Activated CD8-positive, alpha-beta memory T cell treated with anti-CD3 and anti-CD28 coated beads, Interleukin-2, amount 10 ng/mL, durations not matched to agents 7 days and 5 days (primary cell): Measurements from ENCODE around the gene GRIK4. TPM values are rescaled to one million over a fixed set of nuclear protein-coding genes. Genes with fewer than 3 reads are reported as not detected.
A peak's percentile ranks its signal among the peaks of the same experiment; 100 is the strongest.

Experiments
- ATAC-seq: fragments of 150-1000 bp; cut with Tn5 transposase; one replicate; pipeline ENCODE4 v1.10.0; 2021; ENCODE audit warnings: moderate library complexity
- CTCF ChIA-PET: fragments of 350-600 bp; sonication (Branson Sonifier 250); formaldehyde crosslinking; loops from one replicate; lab custom pipeline; 2021; ENCODE audit warnings: antibody characterized with exemption; lab: Charles Lee
- DNase-seq: peaks from one replicate; pipeline ENCODE4 v3.0.0-alpha.2; 2020
- H3K27ac Mint-ChIP-seq: one replicate; pipeline ENCODE4 v1.8.0; 2021; ENCODE audit warnings: mild to moderate bottlenecking, mixed read lengths
- H3K27me3 Mint-ChIP-seq: one replicate; pipeline ENCODE4 v1.8.0; 2021; ENCODE audit warnings: mixed read lengths
- H3K36me3 Mint-ChIP-seq: one replicate; pipeline ENCODE4 v1.8.0; 2021; ENCODE audit warnings: mild to moderate bottlenecking, mixed read lengths
- H3K4me1 Mint-ChIP-seq: one replicate; pipeline ENCODE4 v1.8.0; 2021; ENCODE audit warnings: mixed read lengths
- H3K4me3 Mint-ChIP-seq: one replicate; pipeline ENCODE4 v1.8.0; 2021; ENCODE audit warnings: mild to moderate bottlenecking, moderate library complexity, mixed read lengths
- H3K9me3 Mint-ChIP-seq: one replicate; pipeline ENCODE4 v1.8.0; 2022; ENCODE audit warnings: low read depth, mixed read lengths
- total RNA-seq, 2 experiments: library from RNA; stranded (reverse); gene quantifications; one replicate each; pipeline ENCODE4 v1.2.3, GENCODE V29; 2021

Gene GRIK4
- total RNA-seq, 2 experiments from 2014 or later = 0.21 TPM; not detected in 1

DNA sequence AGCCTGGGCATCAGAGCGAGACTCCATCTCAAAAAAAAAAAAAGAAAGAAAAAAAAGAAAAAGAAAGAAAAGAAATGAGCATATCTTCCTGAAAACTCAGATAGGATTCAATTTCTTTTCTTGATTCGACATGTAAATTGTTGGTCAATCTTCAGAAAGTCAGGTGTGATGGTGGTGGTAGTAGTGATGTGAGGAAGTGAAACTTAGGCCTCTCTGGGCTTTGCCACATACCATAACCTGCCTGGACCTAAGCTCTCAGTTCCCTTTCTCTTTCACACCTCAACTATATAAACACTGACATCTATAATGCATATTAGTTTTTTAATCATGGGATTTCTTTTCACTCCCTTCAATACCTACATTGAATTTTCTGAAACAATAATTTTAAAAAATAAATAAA lies 414.4 kb downstream of the GRIK4 start:
- Mint-ChIP-seq H3K9me3 (no peaks in the 10 kb centered on the region), H3K36me3 (no peaks in the 10 kb centered on the region), H3K4me1 (no peaks in the 10 kb centered on the region), H3K4me3 (no peak overlapping the region), H3K27me3 (no peaks in the 10 kb centered on the region), H3K27ac (no peak overlapping the region)
- CTCF ChIA-PET = no interaction called here
- ATAC-seq (no peak), DNase-seq (no peak)

DNA sequence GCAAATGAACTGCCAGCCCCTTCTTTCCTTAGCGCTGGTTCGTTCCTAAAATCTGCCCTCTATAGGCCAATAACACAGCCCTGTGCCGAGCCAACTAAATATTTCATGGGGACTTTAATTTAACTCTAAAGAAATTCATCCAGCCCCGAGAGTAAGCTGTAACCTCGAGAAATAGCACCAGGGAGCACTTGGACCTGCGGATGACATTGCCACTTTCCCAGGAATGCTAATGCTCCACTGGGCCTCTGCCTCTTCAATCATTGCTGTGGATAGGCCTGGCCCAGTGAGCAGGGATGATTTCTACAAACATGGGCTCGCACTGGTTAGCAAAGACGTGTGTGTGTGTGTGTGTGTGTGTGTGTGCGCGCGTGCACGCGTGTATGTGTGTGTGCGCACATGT lies 417.1 kb downstream of the GRIK4 start:
- H3K27ac Mint-ChIP-seq = no peak overlapping the region
- H3K4me1 Mint-ChIP-seq = no peaks in the 10 kb centered on the region
- CTCF ChIA-PET = no interaction called here
- H3K36me3 Mint-ChIP-seq = no peaks in the 10 kb centered on the region
- ATAC-seq (no peak), DNase-seq (no peak)
- peaks cover 2% of the 10 kb centered on the region for H3K27me3 Mint-ChIP-seq
- H3K4me3 Mint-ChIP-seq = no peak overlapping the region
- H3K9me3 Mint-ChIP-seq = no peaks in the 10 kb centered on the region

DNA sequence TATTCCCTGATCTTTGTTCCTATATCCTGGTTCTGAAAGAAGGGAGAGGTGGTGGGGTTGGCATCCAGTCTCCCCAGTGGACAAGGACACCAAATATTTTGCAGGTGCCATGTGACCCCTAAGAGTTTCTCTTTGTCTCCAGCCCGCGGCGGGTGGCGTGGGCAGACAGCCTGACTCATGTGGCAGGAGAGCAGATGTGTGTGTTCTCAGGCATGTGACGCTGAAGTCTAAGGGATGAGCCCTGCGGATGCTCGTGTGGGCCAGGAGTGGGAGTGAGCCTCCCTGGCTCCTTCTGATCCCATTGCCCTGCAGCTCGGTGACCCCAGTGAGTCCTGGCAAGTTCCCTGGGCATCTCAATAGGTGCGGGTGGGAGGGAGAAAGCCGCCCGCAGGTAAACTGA lies 417.5 kb downstream of the GRIK4 start:
- Mint-ChIP-seq H3K27ac (no peak overlapping the region), H3K4me3 (no peak overlapping the region), H3K27me3 (peaks cover 2% of the 10 kb centered on the region), H3K36me3 (no peaks in the 10 kb centered on the region), H3K9me3 (no peaks in the 10 kb centered on the region), H3K4me1 (no peaks in the 10 kb centered on the region)
- no peak for DNase-seq
- CTCF ChIA-PET = no interaction called here
- no peak for ATAC-seq

DNA sequence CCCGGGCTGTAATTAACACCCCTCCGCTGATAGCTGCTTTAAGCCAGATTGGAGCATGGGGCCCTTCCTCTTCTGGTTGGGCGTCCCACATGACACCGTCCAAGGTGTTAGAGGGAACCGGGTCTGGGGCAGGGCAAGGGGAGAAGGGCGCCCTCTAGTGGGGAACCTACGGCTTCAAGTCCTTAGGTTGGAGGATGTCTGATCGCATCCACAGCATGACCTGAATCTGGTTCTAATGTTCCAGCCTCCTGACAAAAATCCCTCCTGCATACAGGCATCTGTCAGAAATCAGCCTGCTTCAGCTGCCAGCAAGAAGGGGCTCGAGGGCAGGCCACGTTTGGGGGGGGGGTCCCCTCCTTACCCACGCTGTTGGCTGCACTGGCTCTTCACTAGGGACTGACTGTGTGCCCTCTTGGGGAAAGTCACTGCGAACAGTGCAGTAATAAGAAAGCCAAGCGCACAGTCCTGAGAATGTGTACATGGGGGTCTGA lies 418.2 kb downstream of the GRIK4 start:
- CTCF ChIA-PET = interaction anchor here (1.2 to 2.3 kb wide), 2 partner anchors 17 to 265 kb away, joined by 6 to 7 read pairs; no protein-coding TSS in a partner anchor
- Mint-ChIP-seq H3K9me3 (no peaks in the 10 kb centered on the region), H3K27ac (no peak overlapping the region), H3K36me3 (no peaks in the 10 kb centered on the region), H3K27me3 (peaks cover 2% of the 10 kb centered on the region), H3K4me1 (no peaks in the 10 kb centered on the region), H3K4me3 (no peak overlapping the region)
- DNase-seq = peak; percentile 55
- ATAC-seq = peak; percentile 67

DNA sequence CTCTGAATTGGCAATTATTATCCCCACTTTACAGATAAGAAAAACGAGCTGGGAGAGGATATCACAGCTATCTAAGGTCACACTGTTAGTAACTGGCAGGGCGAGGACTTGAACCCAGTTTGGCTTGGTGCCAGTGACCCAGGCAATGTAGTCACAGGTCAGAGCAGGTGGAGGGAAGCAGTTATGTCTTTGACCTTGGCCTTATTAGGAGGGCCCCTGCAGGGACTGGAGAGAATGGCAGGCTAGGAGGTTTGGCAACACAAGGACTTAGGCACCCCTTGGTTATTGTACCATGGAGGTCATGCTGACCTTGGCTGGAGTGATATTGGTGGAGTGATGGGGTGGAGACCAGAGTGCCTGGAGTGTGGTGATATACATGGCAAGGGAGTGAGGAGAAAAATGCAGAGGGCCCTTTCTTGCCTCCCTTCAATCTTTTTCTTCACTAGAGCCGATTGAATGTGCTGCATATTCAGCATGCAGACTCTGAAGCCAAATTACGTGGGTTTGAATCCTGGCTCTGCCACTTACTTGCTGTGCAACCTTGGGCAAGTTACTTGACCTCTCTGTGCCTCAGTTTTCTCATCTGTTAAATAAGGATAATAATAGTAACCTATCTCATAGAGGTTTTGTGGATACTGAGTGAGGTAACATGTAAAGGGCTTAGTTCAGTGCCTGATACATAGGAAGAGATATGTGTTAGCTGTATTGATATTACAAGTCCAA lies 419.7 kb downstream of the GRIK4 start:
- ATAC-seq (no peak), DNase-seq (no peak)
- CTCF ChIA-PET = interaction anchor here (1.2 to 2.3 kb wide), 3 partner anchors 19 to 263 kb away, joined by 3 to 7 read pairs (median 4); no protein-coding TSS in a partner anchor
- Mint-ChIP-seq H3K4me1 (no peaks in the 10 kb centered on the region), H3K9me3 (no peaks in the 10 kb centered on the region), H3K27ac (no peak overlapping the region), H3K4me3 (no peak overlapping the region), H3K27me3 (peaks cover 8% of the 10 kb centered on the region), H3K36me3 (no peaks in the 10 kb centered on the region)

DNA sequence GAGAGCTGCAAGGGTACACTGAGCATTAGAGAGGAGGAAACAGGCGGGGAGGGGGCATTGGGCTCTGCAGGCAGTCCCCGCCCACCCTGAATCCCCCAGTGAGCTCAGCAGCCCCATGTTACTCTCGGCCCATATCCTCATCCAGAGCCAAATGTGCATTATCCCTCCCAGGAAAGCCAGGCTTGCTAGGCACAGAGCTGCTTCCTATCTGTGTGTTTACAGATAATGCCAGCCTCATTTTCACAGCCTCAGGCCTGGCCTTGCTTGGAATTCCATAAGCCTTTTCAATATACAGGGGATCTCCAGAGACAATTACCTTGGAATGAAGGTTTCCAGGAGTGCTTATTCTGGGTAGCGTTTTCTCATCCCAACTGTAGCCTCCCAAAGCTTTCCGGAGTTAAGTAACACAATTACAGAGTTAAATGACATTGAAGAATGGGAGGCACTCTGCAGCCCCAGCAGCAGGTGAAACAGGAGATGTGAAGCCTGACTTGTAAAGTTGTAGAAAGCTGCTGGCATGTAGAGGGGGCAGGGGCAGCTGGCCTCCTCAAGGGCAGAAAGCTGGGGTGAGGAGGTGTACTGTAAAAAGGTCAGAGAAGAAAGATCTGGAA lies 420.9 kb downstream of the GRIK4 start:
- H3K9me3 Mint-ChIP-seq = no peaks in the 10 kb centered on the region
- H3K27ac Mint-ChIP-seq = no peak overlapping the region
- no peaks in the 10 kb centered on the region for H3K36me3 Mint-ChIP-seq
- ATAC-seq (no peak), DNase-seq (no peak)
- H3K4me1 Mint-ChIP-seq = no peaks in the 10 kb centered on the region
- CTCF ChIA-PET = interaction anchor here (1.2 to 2.3 kb wide), 3 partner anchors 20 to 262 kb away, joined by 3 to 7 read pairs (median 4); no protein-coding TSS in a partner anchor
- no peak overlapping the region for H3K4me3 Mint-ChIP-seq
- H3K27me3 Mint-ChIP-seq = peaks cover 8% of the 10 kb centered on the region

DNA sequence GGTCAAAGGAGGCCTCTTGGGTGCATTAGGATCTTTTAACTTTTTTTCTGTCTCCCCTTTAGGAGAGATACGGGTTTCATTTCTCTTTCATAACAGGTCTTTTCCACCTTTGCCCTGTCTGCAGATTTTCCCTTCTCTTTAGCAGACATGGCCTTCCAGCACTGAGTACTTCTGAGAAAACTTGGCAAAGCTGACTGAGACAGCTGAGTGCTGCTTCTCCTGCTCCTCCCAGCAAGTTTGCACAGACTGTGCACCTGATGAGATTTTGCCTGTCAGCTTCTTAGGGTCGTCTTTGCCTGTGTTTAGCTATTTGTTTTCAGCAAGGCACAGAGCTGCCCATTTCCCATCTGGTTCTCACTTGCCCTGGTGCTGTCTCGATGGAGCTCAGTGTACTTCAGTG lies 424.8 kb downstream of the GRIK4 start:
- Mint-ChIP-seq H3K9me3 (no peaks in the 10 kb centered on the region), H3K27ac (no peak overlapping the region), H3K4me1 (no peaks in the 10 kb centered on the region), H3K27me3 (peaks cover 21% of the 10 kb centered on the region), H3K4me3 (no peak overlapping the region), H3K36me3 (no peaks in the 10 kb centered on the region)
- ATAC-seq (no peak), DNase-seq (no peak)
- CTCF ChIA-PET = no interaction called here

DNA sequence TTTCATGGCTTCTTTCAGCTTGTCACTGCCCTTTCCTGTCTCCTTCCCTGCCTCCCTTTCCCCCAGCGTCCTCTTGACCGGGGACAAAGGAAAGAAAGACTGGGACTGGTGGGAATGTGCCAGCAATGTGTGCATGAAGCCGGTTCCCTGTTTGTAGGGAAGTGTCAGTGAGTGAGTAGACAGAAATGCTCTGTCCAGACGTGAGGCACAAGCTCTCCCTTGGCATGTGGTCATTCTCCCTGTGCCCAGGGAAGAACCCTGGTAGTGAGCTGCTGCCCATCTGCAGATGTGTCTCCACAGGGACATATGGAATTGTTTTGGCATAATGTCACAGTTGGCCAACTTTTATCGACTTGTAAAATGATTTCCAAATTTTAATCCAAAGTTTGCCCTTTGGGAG lies 426.0 kb downstream of the GRIK4 start:
- DNase-seq = no peak
- H3K36me3 Mint-ChIP-seq = no peaks in the 10 kb centered on the region
- H3K4me3 Mint-ChIP-seq = no peak overlapping the region
- H3K4me1 Mint-ChIP-seq = no peaks in the 10 kb centered on the region
- H3K27me3 Mint-ChIP-seq = peaks cover 21% of the 10 kb centered on the region
- no peak for ATAC-seq
- CTCF ChIA-PET = interaction anchor here (0.6 kb wide), 1 partner anchor 10 kb away, joined by 4 read pairs; no protein-coding TSS in a partner anchor
- H3K27ac Mint-ChIP-seq = no peak overlapping the region
- no peaks in the 10 kb centered on the region for H3K9me3 Mint-ChIP-seq

DNA sequence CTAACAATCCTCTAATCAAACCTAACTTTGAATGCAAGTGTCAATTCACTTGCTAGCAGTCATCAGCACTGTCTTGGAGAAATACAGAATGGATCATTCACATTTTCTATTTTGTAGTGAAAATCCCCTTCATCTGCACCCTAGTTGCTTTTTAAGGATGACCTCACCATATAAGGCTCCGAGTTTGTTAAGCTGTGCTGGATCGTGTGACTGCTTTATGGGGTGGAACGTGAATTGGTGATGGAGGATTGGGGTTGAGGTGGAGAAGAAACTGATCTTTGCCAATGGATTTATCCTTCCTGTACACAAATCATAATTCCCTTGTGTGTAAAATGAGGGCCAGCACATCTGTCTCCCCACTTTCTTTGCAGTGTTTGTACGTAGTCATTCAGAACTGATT lies 426.7 kb downstream of the GRIK4 start:
- DNase-seq = no peak
- H3K27me3 Mint-ChIP-seq = peaks cover 19% of the 10 kb centered on the region
- CTCF ChIA-PET = no interaction called here
- H3K27ac Mint-ChIP-seq = no peak overlapping the region
- H3K36me3 Mint-ChIP-seq = no peaks in the 10 kb centered on the region
- no peaks in the 10 kb centered on the region for H3K4me1 Mint-ChIP-seq
- ATAC-seq = no peak
- H3K9me3 Mint-ChIP-seq = peaks cover 2% of the 10 kb centered on the region
- H3K4me3 Mint-ChIP-seq = no peak overlapping the region

DNA sequence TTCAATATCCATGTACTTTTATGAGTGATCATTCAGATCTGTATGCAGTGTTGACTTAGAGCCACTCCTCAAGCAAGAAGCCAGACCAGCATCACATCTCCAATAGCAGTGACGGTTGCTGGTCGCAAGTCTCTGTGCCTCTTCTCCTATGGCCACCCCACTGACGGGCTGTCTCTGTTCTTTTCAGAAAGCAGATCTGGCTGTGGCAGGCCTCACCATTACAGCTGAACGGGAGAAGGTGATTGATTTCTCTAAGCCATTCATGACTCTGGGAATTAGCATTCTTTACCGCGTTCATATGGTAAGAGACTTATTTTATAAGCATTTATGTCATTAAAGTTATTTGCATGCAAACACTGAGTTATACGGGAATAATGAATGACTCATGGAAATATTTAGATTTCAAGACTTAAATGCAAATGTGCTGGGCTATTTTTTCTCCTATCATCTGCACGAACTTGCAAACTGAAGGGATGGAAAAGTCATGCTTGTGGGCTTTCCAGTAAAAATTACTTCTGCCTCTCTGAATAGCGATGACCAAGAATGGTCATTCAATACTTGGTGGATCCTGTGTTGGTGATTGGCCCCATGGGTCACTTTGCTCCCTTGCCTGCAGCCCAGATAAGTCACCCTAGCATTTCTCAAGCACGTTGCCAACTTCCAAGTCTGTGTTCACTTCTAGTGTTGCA lies 428.8 kb downstream of the GRIK4 start:
- no peaks in the 10 kb centered on the region for H3K4me1 Mint-ChIP-seq
- H3K36me3 Mint-ChIP-seq = peaks cover 2% of the 10 kb centered on the region
- H3K9me3 Mint-ChIP-seq = peaks cover 7% of the 10 kb centered on the region
- CTCF ChIA-PET = no interaction called here
- H3K27me3 Mint-ChIP-seq = peaks cover 17% of the 10 kb centered on the region
- DNase-seq (no peak), ATAC-seq (no peak)
- no peak overlapping the region for H3K4me3 Mint-ChIP-seq
- no peak overlapping the region for H3K27ac Mint-ChIP-seq

DNA sequence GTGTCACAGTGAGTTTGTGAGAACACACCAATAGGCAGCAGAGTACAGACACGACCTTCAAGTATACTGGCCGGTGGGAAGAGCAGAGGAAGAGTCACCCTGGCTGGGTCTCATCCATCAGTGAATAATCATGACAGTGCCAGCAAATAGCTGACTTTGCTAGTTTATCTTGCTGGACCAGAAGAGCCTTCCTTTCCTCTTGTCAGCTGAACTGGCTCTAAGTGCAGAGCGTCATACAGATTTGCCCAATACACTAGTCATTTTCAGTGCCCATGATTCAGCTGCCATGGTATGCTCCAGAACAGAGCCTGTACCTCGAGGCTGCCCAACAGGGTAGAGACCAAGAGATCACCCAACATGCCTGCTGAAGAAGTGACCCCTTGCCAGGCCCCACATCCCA lies 429.5 kb downstream of the GRIK4 start:
- H3K27ac Mint-ChIP-seq = no peak overlapping the region
- CTCF ChIA-PET = no interaction called here
- H3K4me3 Mint-ChIP-seq = no peak overlapping the region
- H3K27me3 Mint-ChIP-seq = peaks cover 16% of the 10 kb centered on the region
- no peak for DNase-seq
- H3K9me3 Mint-ChIP-seq = peaks cover 9% of the 10 kb centered on the region
- H3K36me3 Mint-ChIP-seq = peaks cover 2% of the 10 kb centered on the region
- H3K4me1 Mint-ChIP-seq = no peaks in the 10 kb centered on the region
- ATAC-seq = no peak

DNA sequence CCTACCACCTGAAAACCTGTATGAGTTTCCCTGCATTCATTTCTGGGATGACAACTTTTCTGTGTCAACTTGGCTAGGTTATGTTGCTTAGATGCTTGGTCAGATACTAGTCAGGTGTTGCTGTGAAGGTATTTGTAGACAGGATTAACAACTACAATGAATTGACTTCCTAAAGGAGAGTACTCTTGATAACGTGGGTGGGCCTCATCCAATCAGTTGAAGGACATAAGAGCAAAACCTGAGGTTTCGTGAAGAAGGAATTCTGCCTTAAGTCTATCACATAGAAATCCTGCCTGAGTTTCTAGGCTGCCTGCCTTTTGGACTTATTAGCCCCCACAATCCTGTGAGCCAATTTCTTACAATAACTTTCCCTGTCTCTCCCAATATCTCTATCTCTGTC lies 431.2 kb downstream of the GRIK4 start:
- CTCF ChIA-PET = no interaction called here
- H3K36me3 Mint-ChIP-seq = peaks cover 2% of the 10 kb centered on the region
- H3K4me1 Mint-ChIP-seq = no peaks in the 10 kb centered on the region
- ATAC-seq = no peak
- no peak overlapping the region for H3K4me3 Mint-ChIP-seq
- peaks cover 9% of the 10 kb centered on the region for H3K9me3 Mint-ChIP-seq
- no peak for DNase-seq
- H3K27ac Mint-ChIP-seq = no peak overlapping the region
- H3K27me3 Mint-ChIP-seq = peaks cover 15% of the 10 kb centered on the region

DNA sequence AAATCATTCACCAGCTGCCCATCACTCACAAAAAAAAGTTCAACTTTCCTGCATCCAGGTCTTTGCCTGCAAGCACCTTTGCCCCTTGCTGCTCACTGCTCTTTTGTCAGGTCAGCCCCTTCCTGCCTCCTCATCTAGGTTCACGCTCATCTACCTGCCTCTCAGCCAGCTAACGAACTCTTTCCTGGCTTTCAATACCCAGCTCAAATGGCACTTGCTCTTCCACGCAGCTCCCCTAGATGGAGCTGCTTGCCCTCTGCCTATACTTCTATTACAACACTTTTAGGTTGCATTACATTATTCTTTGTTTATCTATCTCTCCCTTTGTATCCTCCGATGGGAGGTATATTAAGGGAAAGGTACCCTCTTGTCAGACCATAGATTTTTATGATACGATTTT lies 433.5 kb downstream of the GRIK4 start:
- Mint-ChIP-seq H3K4me3 (no peak overlapping the region), H3K27me3 (peaks cover 14% of the 10 kb centered on the region), H3K27ac (no peak overlapping the region), H3K36me3 (peaks cover 2% of the 10 kb centered on the region), H3K4me1 (no peaks in the 10 kb centered on the region), H3K9me3 (peaks cover 9% of the 10 kb centered on the region)
- CTCF ChIA-PET = interaction anchor here (0.6 to 1.5 kb wide), 2 partner anchors 167 to 250 kb away, joined by 3 read pairs; no protein-coding TSS in a partner anchor
- ATAC-seq (no peak), DNase-seq (no peak)
